ENCODE data around the gene SLU7. TPM values are rescaled to one million over a fixed set of nuclear protein-coding genes. Genes with fewer than 3 reads are reported as not detected.
A peak's percentile ranks its signal among the peaks of the same experiment; 100 is the strongest.

SLU7 gene
- total RNA-seq = 71.2 and 90.2 TPM in 2 replicates
- polyA plus RNA-seq (2012) = 37.7 TPM

DNA sequence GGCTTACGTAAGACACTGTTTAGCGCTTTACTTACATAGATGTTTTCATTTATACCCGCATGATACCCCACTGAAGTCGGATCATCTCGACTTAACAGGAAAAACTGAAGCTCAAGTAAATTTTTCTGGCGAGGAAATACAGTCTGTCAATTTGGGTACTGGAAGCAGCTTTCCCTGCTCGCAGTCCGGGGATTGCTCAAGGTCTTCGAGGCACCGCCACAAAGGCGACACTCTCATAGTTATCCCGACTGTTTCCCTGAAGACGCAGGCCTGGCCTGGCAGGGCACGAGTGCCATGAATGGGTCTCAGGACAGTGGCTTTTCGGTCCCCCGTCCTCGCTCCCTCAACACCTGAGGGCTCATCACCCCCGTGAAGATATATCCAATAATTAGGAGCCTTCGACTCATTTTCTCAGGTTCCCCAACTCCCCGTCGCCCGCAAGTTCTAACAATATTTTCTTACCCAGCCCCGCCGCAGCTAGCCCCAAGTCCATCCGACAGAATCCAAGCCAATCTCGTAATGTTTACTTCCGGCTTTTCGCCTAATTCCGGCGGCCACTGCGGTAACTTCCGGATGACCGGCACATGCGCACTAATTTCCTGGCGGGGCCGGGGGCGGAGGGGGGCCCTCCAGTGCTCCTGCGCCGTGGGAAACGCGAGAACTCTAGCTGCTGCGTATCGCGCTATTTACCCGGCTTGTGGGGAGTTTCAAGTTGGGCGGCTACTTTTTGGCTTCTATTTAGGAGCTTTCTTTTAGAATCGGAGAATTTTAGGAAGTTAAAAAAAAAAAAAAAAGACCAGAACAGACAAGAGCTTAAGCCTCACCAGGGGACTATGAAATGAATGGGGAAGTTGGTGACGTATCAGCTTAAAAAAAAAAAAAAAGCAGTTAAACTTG is at the start of gene SLU7:
Gene SLU7 (minus strand): TSS at position 521 of the 897 bp plus-strand sequence. CDS start 3,787 bp downstream, outside the sequence.
- DNase-seq (ENCODE audit: low read depth) = peak; percentile 97

DNA sequence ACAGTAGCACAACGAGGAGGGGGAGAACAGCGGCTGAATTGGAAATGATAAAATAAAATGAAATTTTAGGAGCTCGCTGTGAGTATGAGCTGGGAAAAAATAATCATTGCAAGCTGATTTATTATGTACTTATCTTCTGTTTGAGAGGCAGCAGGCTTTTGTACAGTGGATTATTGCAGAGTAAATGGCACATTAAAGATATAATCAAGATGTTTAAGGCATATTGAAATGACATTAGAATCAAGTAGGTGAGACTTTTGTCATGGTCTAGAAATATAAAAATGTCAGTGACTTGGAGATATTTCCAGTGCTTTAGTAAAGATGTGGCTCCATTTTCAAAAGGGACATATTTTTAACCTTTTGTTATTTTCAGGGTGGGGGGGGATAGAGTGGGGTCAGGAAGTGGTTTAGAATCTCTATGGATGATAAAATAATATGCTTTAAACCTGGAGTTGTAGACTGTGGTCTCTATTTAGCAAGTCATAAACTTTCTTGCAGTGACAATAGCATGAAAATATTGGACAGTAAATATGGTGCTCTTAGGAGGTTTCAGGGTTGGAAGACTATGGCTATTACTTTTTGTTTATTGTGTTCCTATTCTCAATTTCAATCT is 49.6 kb upstream of the SLU7 start:
- DNase-seq (ENCODE audit: low read depth) = no peak

DNA sequence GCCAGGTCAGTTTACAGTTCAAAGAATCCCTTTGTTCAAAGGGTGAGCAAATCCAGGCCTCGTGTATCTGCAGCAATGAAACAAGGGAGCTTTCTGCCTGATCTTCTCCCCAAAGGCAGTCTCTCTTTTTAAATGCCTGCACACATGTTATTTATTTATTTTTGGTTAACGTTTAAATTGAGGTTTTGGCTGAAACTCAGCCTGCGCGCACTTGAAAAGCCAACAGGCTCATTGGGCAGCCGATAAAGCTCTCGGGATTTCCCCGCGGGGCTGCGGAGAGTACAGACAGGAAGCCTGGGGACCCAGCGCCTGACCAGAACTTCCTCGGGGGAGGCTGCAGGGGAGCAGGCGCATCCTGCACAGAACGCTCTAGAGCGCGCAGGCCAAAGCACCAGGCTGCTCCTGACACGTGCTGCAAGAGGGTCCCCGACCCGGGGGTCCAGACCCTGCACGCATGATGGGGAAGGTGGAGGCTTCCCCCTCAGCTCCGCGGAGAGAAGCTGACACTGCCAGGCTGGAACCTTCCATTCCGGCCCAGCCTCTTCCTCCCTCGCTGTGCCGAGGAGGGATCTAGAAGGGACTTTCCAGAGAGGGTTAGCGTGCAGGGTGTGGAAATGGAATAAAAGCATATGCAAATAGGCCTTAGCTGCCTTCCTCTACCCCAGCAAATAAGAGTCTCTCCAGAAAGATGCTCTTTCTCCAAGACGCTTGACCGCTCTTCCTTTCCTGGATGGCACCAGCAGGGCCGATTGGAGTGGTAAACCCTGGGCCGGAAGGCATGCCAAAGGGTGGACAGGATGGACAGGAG is 48.9 kb upstream of the SLU7 start:
- no peak for DNase-seq (ENCODE audit: low read depth)

DNA sequence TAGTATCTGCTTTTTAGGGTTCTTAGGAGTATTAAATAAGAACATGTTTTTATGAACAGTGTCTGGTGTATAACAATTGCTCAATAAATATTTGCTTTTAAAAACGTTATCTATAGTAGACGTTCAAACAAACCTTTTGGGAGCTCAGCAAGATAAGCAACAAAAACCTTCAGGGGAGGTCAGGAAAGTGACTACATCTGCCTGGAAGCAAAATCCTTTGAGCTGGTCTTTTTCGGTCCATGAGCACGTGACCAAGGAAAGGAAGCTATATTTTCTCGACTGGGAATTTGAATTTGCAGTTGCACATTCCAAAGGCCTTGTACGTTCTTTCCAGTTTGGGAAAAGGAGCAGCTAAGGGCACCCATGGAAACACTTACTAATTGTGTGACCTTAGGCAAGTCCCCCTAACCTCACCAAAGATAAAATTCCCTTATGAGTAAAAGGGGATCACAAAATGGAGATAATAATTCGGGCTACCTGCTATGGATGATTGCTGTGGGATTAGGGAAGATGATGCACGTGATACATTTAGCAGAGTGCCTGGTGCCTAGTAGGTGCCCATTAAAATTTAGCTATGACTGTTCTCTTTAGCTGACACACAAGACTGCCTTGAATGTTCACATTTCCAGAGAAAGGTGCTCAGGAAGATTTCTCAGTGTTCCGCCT is 48.1 kb upstream of the SLU7 start:
- DNase-seq (ENCODE audit: low read depth) = no peak

DNA sequence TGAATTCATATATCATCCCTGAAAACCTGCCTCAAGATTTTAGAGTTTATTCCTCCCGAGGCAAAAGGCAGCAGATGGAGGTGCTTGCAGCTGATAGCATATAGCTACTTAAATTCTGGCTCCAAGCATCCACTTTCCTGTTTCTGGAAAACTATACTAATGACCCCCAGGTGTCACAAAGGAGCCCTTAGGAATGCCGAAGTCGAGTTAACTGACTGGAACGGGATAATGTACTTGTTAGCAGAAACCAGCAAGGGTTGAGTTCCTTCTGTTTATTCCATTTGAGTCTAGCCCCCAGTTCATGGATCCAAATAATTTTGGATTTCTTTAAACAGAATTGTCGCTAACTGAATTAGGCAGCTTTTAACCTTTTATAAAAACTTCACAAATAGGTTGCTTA is 47.2 kb upstream of the SLU7 start:
- no peak for DNase-seq (ENCODE audit: low read depth)

DNA sequence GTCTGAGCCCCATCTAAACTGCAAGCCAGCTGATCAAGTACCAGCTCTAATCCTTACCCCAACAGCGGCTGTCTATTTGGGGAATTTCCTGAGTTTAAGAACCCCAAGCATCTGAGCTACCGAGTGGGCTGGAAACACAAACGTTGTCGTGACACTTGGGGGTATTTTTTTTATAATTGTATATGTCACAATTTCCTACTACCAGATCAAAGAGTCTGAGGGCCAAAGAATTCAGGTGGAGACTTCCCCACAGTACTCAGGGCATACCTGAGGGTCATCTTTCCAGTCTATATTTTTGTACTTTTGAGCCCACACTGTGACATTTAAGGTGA is 45.6 kb upstream of the SLU7 start:
- DNase-seq (ENCODE audit: low read depth) = no peak

DNA sequence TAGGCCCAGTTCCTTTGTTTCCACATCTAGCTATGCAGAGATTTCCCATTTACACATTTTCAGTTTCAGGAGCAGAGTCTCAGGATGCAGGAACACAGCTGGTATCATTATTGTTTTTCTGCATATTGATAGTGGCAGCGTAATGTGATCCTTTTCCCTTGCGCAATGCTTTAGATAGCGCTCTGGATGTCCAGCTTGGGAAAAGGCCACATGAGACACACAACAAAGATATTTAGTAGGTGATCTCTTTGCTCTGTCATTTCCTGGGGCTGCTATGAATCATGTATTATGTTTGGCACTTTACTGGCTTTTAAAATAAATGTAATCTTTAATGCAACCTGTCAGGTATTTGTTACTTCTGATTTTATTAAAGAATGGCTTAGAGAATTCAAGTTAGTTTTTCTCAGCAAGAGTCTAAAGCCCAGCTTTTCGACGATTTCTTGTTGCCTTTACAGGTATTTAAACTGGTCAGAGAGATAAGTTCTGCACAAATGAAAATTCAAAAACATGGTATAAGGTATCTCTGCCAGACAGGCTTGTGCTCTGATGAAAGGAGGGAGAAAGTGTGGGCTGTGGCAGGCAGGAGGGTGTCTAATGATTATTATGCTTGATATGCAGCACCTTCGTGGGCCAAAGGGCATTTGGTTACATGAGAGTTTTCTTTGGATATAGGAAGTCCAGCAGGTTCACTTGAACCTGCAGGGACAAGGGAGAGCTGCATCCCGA is 45.0 kb upstream of the SLU7 start:
- peak; percentile 31 for DNase-seq (ENCODE audit: low read depth)

DNA sequence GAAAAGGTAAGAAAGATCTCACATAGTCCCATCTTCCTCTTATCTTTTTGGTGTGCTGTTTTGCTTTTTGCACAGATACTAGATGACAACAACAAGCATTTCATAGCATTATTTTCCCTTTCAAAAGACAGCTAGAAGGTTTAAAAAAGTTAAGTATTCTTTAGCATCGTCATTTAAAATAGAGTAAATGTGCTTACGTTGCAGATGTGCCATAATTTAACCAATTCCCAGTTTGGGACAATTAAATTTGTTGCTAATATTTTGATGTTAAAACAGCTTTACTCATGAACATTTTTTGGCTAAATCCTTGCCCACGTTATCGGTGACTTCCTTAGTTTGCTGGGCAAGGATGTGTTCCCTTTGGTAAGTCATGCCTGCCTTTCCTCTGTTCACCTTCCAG is 44.3 kb upstream of the SLU7 start:
- no peak for DNase-seq (ENCODE audit: low read depth)

DNA sequence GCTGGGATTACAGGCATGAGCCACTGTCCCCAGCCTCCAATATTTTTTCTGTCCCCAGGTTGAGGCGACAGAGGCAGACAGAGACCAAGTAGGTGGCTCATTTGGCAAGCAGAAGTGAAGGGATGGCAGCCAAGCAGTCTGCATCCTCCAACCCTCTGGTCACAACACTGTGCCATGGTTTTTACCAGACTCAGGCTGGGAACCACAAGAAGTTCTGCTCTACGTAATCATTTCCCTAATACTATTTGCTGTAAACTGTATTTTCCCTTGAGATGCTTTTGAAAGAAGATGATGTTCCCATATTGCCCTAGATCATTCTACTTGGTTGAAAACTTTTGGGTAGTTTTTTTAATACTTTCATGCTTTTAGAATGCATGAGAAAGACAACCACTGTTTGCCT is 43.3 kb upstream of the SLU7 start:
- DNase-seq (ENCODE audit: low read depth) = no peak

DNA sequence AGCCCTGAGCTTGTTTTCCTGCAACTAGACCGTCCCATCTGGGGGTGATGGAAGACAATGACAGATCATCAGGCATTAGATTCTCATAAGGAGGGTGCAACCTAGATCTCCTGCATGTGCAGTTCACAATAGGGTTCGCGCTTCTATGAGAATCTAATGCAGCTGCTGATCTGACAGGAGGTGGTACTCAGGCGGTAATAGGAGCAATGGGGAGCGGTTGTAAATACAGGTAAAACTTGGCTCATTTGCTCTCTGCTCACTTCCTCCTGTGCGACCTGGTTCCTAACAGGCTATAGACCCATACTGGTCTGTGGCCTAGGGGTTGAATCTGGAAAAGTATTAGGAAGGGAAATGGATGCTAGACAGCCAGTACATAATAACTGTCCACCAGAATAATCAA is 42.5 kb upstream of the SLU7 start:
- no peak for DNase-seq (ENCODE audit: low read depth)

DNA sequence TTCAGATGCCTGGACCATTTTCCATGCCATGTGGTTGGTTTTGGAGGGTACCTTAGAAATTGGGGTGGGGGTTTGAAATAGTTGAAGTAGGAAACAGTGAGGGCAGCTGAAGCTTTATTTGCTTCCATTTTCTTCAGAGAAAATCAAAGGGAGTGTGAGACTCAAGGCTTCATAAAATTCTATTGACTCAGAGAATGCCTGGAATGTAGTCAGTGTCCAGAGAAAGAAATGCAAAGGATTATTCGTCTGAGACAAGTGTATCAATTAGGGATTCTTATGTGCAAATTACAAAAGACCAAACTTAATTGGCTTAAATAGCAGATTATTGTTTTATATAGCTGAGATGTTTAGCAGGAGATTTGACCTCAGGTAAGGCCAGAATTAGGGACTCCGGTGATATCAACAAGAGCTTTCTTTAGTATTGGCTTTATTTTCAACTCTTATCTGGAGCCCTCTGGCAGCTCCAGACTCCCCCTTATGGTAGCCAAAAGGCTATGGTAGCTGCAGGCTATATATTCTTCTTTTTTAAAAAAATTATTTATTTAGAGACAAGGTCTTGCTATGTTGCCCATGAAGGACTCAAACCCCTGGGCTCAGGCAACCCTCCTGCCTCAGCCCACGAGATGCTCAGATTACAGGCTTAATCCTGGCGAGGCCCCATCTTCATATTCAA is 41.6 kb upstream of the SLU7 start:
- no peak for DNase-seq (ENCODE audit: low read depth)

DNA sequence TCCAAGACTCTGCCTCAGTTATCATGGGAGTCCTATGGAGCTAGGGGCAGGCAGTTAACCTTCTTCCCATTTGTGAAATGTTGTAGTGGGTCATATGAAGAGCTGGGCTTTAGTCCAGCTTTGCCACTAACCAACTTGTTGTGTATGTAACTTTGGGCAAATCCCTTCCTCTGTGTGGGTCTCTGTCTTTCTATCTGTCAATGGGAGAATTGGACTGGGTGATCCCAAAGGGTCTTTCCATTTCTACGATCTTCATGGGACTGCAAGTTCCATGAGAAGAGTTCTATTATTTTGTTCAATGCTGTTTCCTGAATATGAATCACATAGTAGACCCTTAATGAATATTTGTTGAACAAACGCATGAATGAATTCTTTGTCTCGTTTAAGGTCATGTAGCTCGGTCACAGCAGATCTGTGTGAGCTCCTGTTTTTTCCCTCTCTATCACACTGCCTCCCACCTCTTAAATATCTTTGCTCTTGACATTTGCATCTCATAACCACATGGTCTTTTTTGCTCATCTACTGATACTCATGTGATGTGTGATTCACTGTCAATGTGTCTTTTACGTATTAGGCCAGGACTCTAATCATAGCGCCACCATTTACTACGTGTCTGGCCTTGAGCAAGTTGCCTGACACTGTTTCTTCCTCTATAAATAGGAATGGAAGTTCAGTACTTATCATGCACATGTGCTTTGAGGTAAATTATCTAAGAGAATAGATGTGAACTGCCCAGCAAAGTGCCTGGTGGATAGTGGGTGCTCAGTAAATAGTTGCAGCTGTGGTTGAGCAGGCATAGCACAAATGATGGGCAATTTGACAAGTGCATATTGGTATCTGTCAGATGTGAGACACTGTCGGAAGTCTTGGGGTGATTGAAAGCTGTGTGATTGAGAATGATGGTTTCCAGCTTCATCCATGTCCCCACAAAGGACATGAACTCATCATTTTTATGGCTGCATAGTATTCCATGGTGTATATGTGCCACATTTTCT is 40.2 kb upstream of the SLU7 start:
- DNase-seq (ENCODE audit: low read depth) = no peak

DNA sequence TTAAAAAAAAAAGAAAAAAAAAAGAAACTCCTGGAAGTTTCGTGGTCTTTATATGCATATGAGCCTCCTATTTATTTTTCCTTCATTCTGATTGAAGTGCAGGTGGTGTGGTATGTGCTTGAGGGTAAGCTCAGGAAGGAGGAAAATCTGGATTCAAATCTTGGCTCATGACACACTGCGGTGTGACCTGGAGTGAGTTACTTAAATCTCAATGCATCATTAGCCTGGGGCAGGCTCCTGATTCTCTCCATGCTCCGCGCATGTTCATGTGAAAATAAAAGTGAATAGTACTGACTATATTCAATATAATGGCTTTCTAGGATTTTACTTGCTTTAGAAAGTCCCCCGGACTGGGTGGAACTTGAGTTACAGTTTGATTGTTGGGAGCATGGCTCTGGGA is 38.4 kb upstream of the SLU7 start:
- no peak for DNase-seq (ENCODE audit: low read depth)

DNA sequence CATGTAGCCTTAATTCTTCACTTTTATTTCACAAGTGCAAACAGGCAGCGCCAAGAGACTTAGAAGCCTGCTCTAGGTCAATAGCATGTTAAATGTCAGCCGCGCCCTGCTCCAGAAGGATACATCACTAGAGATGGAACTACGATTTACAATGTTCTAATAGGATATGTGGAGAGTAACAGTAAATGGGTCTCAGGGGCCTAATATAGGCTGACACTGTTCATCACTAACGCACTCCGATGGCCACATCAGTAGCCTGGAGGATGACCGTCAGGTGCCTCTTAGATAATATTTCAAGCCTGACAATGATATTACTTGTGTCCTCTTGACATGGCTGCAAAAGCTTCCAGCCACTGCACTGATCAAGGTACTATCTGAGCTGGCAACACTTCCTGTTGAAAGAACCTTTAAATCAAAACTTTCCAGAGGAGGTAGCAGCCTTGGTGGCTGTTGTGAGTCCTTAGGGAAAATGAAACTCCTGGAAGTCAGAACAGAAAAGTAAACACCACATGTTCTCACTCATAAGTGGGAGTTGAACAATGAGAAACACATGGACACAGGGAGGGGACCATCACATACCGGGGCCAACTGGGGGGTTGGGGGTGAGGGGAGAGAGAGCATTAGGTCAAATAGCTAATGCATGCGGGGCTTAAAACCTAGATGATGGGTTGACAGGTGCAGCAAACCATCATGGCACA is 37.7 kb upstream of the SLU7 start:
- DNase-seq (ENCODE audit: low read depth) = no peak

DNA sequence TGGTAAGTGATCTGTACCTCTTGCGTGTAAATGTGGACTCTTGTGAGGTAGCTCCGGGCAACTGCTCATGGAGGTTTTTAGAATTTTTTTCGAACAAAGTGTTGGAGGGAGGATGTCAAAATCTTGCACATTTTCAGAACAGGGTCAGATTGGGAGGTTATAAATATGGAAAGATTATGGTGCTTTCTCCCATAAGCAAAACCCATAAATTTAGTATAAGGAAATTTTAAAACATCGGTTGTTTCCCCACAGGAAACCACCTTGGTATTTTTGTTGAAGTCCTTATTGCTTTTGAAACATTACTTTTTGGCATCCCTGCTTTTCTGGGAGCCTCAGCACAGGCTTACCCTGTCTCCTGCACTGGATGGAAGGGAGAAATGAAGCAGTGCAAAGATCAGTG is 36.7 kb upstream of the SLU7 start:
- no peak for DNase-seq (ENCODE audit: low read depth)

DNA sequence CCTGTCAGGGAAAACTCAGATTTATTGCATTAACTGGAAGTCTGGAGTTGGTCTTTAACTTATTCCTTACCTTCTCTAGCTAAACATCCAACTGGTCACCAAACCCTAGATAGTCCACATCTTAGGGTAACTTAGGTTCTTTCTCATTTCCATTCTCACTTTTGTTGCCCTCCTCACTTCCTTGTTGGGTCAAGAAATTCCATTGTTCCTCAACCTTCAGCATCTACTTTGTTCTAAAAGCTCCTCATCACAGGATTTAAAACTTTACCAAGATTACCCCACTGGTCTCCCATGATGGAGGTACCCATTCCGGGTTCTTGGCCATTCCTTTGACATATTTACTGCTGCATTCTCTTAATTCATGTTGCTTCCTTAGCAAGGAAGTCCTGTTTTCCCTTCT is 34.9 kb upstream of the SLU7 start:
- no peak for DNase-seq (ENCODE audit: low read depth)

DNA sequence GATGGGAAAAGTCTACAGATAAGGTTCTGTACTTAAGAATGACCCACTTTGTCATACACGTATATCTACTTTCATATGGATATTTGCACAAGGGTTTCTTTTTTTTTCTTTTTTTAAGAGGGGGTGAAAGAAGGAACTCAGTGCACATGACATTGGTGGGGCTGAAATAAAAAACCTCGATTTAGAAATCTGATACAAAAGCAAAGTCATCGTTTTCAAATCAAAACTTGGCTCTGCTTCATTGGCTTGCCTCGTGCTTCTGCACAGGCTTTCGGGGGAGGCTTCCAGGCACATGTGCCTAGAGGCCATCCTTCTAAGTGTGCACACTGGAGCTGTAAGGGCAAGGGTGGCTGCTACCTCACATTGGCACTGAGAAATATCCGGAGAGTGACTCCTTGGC is 33.9 kb upstream of the SLU7 start:
- no peak for DNase-seq (ENCODE audit: low read depth)

DNA sequence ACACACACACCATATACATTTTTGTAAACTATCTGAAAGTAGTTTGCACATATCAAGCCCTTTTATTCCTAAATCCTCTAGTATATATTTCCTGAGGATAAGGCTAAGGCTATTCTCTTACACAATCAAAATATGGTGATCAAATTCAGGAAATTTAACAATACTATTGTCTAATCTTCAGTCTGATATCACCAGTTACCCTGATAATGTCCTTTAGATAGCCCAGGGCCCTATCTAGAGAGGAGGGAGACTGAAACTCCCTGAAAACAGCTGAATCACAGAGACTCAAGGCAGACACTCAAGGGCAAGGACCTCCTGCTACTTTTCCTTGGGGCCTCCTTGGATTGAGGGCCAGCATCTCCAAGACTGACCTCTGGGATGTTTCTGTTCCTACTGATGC is 33.2 kb upstream of the SLU7 start:
- DNase-seq (ENCODE audit: low read depth) = no peak
